Measurements from ENCODE around the gene C10orf105.

Gene C10orf105

DNA sequence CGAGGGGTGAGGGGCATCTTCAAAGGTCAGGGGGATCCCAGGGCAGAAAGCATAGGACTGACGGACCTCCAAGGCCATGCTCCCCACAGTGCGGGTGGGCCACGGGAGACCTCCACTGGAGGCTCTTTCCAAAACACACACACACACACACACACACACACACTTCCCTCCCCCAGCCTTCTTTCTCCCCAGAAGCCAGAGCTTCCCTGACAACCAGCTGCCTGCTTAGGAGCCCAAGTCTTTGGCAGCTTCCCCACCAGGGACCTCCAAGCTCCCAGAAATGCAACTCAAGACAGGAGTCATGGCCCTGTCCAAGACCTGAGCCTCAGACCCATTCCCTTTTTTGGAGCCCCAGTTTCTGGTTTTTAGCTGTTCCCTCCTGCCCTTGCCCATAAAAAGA lies 710 bp upstream of the C10orf105 start:
- FAIRE-seq, result no peak

DNA sequence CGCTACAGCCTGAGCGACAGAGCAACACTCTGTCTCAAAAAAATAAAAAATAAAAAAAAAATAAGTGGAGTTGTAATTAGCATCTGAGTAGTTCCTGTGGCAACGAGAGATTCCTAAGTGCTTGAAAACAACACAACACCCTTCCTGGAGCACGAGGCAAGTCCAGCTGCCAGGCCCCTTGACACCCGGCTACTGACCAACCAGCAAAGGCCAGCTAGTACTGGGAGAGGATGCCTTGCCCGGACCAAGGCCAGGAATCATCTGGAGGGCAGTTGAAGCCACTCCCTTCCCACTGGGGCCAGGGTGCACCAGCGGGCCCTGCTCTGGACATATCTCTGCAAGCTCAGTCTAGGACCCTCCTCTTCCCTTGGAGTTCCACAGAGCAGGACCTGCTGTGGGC lies 536 bp downstream of the C10orf105 start:
- FAIRE-seq (no peak), DNase-seq (ENCODE audit: insufficient read length, low spot score) (no peak)
- no peak for TF ChIP-seq SPI1 (IDR thresholded peaks at IDR 0.05; ENCODE audit: low read depth, low read length)
- TF ChIP-seq TAF1 (IDR thresholded peaks at IDR 0.05; ENCODE audit: low read depth, low read length), result no peak
- TF ChIP-seq POLR2AphosphoS5 (IDR thresholded peaks at IDR 0.05; ENCODE audit: low read depth, low read length), result no peak

More for the DNA sequence above, 710 bp upstream of the C10orf105 start:
- DNase-seq (ENCODE audit: insufficient read length, low spot score), result no peak
- no peak for TF ChIP-seq POLR2A (IDR thresholded peaks at IDR 0.05; ENCODE audit: low read depth, low read length)
- no peak for TF ChIP-seq SPI1 (IDR thresholded peaks at IDR 0.05; ENCODE audit: low read depth, low read length)
- no peak for TF ChIP-seq POLR2AphosphoS5 (IDR thresholded peaks at IDR 0.05; ENCODE audit: low read depth, low read length)
- TF ChIP-seq TAF1 (IDR thresholded peaks at IDR 0.05; ENCODE audit: low read depth, low read length), result no peak

DNA sequence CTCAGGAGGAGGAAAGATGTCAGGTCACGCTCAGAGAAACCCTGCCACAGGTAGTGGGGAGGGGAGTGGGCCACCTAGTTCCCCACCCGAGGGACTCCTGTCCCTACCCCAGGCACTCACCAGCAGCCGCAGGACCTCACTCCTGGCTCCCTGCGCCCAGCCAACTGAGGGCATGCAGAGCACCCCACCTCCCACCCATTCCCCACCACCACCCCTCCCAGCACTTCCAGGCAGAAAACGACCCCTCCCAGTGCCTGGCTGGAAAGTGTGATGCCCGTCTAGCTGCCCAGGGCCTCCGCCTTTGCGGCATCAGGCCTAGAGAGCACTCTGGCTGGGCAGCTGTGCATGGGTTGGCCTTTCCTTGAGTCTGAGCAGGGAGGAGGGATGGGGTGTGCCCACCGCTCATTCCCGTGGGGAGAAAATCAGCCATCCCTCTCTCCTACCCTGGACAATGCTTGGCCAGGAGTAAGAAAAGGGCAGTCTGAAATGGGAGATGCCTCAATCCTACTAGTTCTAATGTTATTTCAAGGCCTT lies 1.3 kb downstream of the C10orf105 start:
- DNase-seq (ENCODE audit: insufficient read length, low spot score) (no peak), FAIRE-seq (no peak)
- TF ChIP-seq POLR2AphosphoS5 (IDR thresholded peaks at IDR 0.05; ENCODE audit: low read depth, low read length), result no peak
- no peak for TF ChIP-seq TAF1 (IDR thresholded peaks at IDR 0.05; ENCODE audit: low read depth, low read length)
- TF ChIP-seq POLR2A (IDR thresholded peaks at IDR 0.05; ENCODE audit: low read depth, low read length), result no peak
- TF ChIP-seq PAX5 (IDR thresholded peaks at IDR 0.05; ENCODE audit: insufficient read depth, low read length, severe bottlenecking), result no peak
- TF ChIP-seq POU2F2 (IDR thresholded peaks at IDR 0.05; ENCODE audit: low read depth, low read length), result no peak
- no peak for TF ChIP-seq SPI1 (IDR thresholded peaks at IDR 0.05; ENCODE audit: low read depth, low read length)

DNA sequence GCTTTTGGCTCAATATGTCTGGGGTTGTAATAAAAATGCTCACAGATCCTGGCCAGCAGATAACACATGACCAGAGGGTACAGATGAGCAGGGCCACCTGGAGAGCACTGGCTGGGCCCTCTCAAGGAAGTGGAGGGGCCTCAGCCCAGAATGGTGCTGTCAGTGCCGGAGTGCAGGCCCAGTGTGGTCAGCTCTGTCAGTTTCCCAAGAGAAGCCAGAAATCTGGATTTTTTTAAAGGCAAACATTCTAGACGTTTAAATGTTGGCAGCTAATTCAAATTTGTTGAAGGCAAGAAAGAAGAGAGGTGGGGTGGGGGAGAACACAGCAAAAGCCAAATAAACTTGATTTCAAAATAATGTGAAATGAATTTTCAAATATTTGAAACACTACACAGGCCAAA lies 2.0 kb downstream of the C10orf105 start:
- DNase-seq (ENCODE audit: insufficient read length, low spot score), result no peak
- TF ChIP-seq POLR2A (IDR thresholded peaks at IDR 0.05; ENCODE audit: low read depth, low read length), result no peak
- no peak for TF ChIP-seq SPI1 (IDR thresholded peaks at IDR 0.05; ENCODE audit: low read depth, low read length)
- TF ChIP-seq POLR2AphosphoS5 (IDR thresholded peaks at IDR 0.05; ENCODE audit: low read depth, low read length), result no peak
- TF ChIP-seq PAX5 (IDR thresholded peaks at IDR 0.05; ENCODE audit: insufficient read depth, low read length, severe bottlenecking), result no peak
- FAIRE-seq, result no peak

DNA sequence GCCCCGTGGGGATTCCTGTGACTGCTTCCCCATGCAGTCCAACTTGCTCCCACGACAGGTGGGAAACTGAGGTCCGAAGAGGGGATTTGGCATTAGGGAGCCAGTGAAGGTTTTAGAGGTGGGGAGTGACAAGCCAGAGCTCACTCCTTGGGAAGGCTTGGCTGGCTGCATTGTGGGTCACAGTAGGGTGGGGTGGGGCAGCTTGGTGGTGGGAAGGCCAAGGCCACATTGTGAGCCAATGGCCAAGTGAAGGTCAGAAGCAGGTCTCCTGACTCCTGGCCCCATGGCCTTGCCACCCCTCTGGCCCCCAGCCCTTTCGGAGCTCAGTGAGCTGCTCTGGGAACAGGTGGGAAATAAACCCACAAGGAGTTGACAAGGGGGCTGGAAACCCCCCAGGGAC lies 2.5 kb downstream of the C10orf105 start:
- TF ChIP-seq TAF1 (IDR thresholded peaks at IDR 0.05; ENCODE audit: low read depth, low read length) (no peak), SPI1 (IDR thresholded peaks at IDR 0.05; ENCODE audit: low read depth, low read length) (no peak), POLR2A (IDR thresholded peaks at IDR 0.05; ENCODE audit: low read depth, low read length) (no peak), PAX5 (IDR thresholded peaks at IDR 0.05; ENCODE audit: insufficient read depth, low read length, severe bottlenecking) (no peak), POLR2AphosphoS5 (IDR thresholded peaks at IDR 0.05; ENCODE audit: low read depth, low read length) (no peak), POU2F2 (IDR thresholded peaks at IDR 0.05; ENCODE audit: low read depth, low read length) (no peak)
- DNase-seq (ENCODE audit: insufficient read length, low spot score), result no peak
- no peak for FAIRE-seq

DNA sequence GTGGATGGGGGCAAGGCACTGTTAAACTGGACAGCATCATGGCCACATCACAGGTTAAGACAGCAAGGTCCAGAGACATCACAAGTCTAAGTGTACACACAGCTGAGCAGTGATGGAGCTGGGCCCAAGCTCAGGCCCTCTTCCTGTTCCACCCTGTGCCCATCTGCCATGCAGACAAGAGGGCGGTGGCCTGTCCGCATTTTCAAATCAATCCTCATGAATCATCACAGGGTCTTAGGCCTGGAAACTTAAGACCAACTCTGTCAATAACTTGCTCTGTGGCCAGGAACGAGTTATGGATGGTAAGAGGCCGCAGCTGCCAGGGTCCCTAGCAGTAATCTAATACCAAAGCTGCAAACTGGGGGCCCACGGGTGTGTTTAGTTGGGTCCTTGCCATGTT lies 3.2 kb downstream of the C10orf105 start:
- DNase-seq (ENCODE audit: insufficient read length, low spot score) (no peak), FAIRE-seq (no peak)
- TF ChIP-seq POLR2AphosphoS5 (IDR thresholded peaks at IDR 0.05; ENCODE audit: low read depth, low read length), result no peak
- TF ChIP-seq POU2F2 (IDR thresholded peaks at IDR 0.05; ENCODE audit: low read depth, low read length), result no peak

DNA sequence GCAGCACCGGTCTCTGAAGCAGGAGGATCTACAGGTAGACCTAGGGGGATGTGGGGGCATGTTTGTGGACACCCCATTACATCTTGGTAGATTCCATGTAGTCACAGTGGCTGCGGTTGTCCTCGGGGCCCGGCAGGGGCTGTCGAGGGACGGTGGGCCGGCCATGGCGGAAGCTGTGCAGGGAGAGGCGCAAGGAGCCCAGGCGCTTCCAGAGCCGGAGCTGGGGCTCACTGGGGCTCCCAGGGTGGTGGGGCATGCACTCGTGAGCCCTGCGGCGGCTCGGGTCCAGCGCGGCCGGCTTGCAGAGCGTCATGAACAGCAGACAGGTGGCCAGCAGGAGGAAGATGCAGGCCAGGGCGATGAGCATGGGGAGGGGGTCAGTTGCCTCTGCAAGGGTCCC lies 3.7 kb downstream of the C10orf105 start:
- no peak for FAIRE-seq
- no peak for TF ChIP-seq SPI1 (IDR thresholded peaks at IDR 0.05; ENCODE audit: low read depth, low read length)
- no peak for TF ChIP-seq POLR2AphosphoS5 (IDR thresholded peaks at IDR 0.05; ENCODE audit: low read depth, low read length)
- no peak for TF ChIP-seq POLR2A (IDR thresholded peaks at IDR 0.05; ENCODE audit: low read depth, low read length)
- TF ChIP-seq PAX5 (IDR thresholded peaks at IDR 0.05; ENCODE audit: insufficient read depth, low read length, severe bottlenecking), result no peak
- DNase-seq (ENCODE audit: insufficient read length, low spot score), result no peak

DNA sequence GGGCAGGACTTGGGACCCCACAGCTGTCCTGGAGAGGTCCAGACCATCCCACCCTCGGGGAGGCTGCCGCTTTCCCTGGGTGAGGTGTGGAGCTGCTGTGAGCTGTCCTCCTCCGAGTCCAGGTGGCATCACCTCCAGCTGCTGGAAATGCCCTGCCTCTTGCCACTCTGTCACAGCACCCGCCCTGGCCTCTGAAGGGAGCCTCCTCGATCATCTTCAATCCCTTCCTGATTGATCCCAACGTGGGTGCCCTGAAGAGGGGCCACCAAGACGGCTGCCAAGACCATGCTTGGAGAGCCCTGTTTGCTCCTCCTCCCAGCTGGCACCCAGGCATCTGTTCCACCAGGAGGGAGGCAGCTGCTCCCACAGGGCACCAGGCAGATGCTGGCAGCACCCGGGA lies 4.6 kb downstream of the C10orf105 start:
- TF ChIP-seq POU2F2 (IDR thresholded peaks at IDR 0.05; ENCODE audit: low read depth, low read length) (no peak), SPI1 (IDR thresholded peaks at IDR 0.05; ENCODE audit: low read depth, low read length) (no peak), TAF1 (IDR thresholded peaks at IDR 0.05; ENCODE audit: low read depth, low read length) (no peak), PAX5 (IDR thresholded peaks at IDR 0.05; ENCODE audit: insufficient read depth, low read length, severe bottlenecking) (no peak), POLR2A (IDR thresholded peaks at IDR 0.05; ENCODE audit: low read depth, low read length) (no peak), POLR2AphosphoS5 (IDR thresholded peaks at IDR 0.05; ENCODE audit: low read depth, low read length) (no peak)
- no peak for DNase-seq (ENCODE audit: insufficient read length, low spot score)
- FAIRE-seq, result no peak

DNA sequence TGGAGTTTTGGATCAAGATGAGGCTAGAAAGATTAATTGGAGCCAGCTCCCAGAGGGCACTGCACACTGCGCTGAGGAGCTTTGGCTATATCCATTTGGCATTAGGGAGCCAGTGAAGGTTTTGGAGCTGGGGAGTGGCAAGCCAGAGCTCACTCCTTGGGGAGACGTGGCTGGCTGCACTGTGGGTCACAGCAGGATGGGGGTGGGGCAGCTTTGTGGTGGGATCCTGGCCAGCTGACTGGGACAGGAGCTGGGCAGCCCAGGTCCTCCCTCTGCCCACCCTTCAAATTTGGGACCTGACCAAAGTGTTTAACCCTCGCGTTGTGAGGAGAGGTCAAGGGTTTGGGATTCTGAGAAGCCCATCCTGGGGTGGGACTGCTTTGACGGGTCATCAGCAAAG lies 5.0 kb downstream of the C10orf105 start:
- DNase-seq (ENCODE audit: insufficient read length, low spot score) (no peak), FAIRE-seq (no peak)
- no peak for TF ChIP-seq POLR2AphosphoS5 (IDR thresholded peaks at IDR 0.05; ENCODE audit: low read depth, low read length)
- TF ChIP-seq POLR2A (IDR thresholded peaks at IDR 0.05; ENCODE audit: low read depth, low read length), result no peak
- no peak for TF ChIP-seq POU2F2 (IDR thresholded peaks at IDR 0.05; ENCODE audit: low read depth, low read length)
- no peak for TF ChIP-seq TAF1 (IDR thresholded peaks at IDR 0.05; ENCODE audit: low read depth, low read length)
- no peak for TF ChIP-seq PAX5 (IDR thresholded peaks at IDR 0.05; ENCODE audit: insufficient read depth, low read length, severe bottlenecking)
- TF ChIP-seq SPI1 (IDR thresholded peaks at IDR 0.05; ENCODE audit: low read depth, low read length), result no peak

DNA sequence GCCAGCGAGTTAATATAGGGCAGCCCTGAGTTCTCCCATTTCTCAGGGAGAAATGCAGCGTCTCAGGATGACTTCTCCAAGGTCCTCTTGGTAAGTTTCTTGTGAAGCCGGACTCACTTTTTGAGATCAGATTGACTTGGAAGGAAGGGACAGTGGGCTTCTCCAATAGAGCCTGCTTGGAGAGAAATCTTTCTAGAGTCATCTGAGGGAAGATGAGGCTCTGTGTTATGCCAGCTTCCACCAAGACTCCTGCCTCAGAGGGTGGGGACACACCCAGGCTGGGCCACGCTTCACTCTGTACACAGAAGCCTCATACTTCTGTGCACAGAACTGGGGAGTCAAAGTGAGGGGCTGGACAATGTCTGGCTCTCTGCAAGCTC lies 5.6 kb downstream of the C10orf105 start:
- TF ChIP-seq PAX5 (IDR thresholded peaks at IDR 0.05; ENCODE audit: insufficient read depth, low read length, severe bottlenecking), result no peak
- TF ChIP-seq POU2F2 (IDR thresholded peaks at IDR 0.05; ENCODE audit: low read depth, low read length), result no peak
- no peak for TF ChIP-seq SPI1 (IDR thresholded peaks at IDR 0.05; ENCODE audit: low read depth, low read length)
- TF ChIP-seq TAF1 (IDR thresholded peaks at IDR 0.05; ENCODE audit: low read depth, low read length), result no peak
- TF ChIP-seq POLR2AphosphoS5 (IDR thresholded peaks at IDR 0.05; ENCODE audit: low read depth, low read length), result no peak
- TF ChIP-seq POLR2A (IDR thresholded peaks at IDR 0.05; ENCODE audit: low read depth, low read length), result no peak
- FAIRE-seq, result no peak
- DNase-seq (ENCODE audit: insufficient read length, low spot score), result no peak

All from GM12891 (cell line).